Astrocyte of the spinal cord (primary cell): ENCODE results near the gene TRIML2.

ENCODE experiments used
- DNase-seq: peaks from one replicate; pipeline ENCODE4 v3.0.0; 2011; ENCODE audit warnings: low read depth, low spot score
- H3K4me3 ChIP-seq: 2 replicates; pipeline ENCODE4 v1.5.1; 2011; ENCODE audit warnings: low read depth, mild to moderate bottlenecking, low read length, moderate library complexity
- CTCF ChIP-seq: IDR thresholded peaks from 2 replicates; pipeline ENCODE4 v1.5.1; 2012; ENCODE audit warnings: low read depth, mild to moderate bottlenecking, low read length, inconsistent platforms
- in situ Hi-C: cut with HindIII; loops from 2 replicates; pipeline ENCODE4 v1.10.0; 2017; ENCODE audit warnings: low sequenced_read_pairs

TRIML2 gene

GRCh38 chr4:188109157-188109755, at the start of gene TRIML2:
Gene TRIML2, minus strand, starts transcription at chr4:188109603. Its CDS starts 4,235 bp downstream, at chr4:188105368.
- no peak within 1 kb of the TSS for H3K4me3 ChIP-seq
- DNase-seq, result no peak
- in situ Hi-C loops, result no loop called here
- no peak for TF ChIP-seq CTCF

- no peak for DNase-seq
- no peak for TF ChIP-seq CTCF
- H3K4me3 ChIP-seq, result no peak overlapping the region
- in situ Hi-C loops, result no loop called here
Observed at GRCh38 chr4:188158336-188158735, 48.9 kb upstream of the TRIML2 start.

- no peak for DNase-seq
- in situ Hi-C loops, result no loop called here
- TF ChIP-seq CTCF, result no peak
- no peak overlapping the region for H3K4me3 ChIP-seq
Observed at GRCh38 chr4:188154668-188155405, 45.4 kb upstream of the TRIML2 start.

- no peak for TF ChIP-seq CTCF
- in situ Hi-C loops, result no loop called here
- H3K4me3 ChIP-seq, result no peak overlapping the region
- no peak for DNase-seq
Observed at GRCh38 chr4:188147776-188148175, 38.4 kb upstream of the TRIML2 start.

- no peak overlapping the region for H3K4me3 ChIP-seq
- in situ Hi-C loops, result no loop called here
- no peak for DNase-seq
- no peak for TF ChIP-seq CTCF
Observed at GRCh38 chr4:188147176-188147575, 37.8 kb upstream of the TRIML2 start.

GRCh38 chr4:188146618-188147017, 37.2 kb upstream of the TRIML2 start:
- TF ChIP-seq CTCF, result no peak
- in situ Hi-C loops, result no loop called here
- DNase-seq, result no peak
- no peak overlapping the region for H3K4me3 ChIP-seq
